Measurements from ENCODE around the gene TIGD2.

Gene TIGD2

DNA sequence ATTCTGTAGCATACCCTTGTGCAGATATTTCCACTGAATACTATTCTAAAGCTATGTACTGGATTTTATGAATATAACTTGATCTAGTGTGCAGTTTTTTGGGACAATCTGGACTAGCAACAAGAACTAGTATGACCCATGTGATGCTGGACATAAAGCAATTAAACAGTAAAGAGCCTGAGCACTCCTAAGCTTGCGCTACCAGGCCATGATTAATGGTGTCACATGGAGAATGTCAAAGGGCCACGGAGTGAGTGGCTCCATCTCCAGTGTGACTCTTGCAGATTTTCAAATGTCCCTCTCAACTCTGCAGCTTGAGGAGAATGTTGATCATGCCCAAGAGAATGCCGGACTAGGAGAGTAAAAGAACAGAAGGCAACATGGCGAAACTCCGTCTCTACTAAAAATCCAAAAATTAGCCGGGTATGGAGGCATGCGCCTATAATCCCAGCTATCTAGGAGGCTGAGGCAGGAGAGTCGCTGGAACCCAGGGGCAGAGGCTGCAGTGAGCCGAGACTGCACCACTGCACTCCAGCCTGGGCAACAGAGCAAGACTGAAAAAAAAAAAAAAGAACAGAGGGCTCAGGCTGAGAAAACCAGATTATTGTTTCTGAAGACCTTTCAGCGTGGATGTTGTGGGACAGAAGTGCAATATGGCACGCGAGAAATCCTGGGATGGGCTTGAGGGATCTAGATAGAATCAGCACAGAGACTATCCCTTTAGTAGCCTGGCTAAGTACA, 45.0 kb downstream of the TIGD2 start:
- no peak overlapping the region for H3K27ac ChIP-seq
- ChIA-PET CTCF (no interaction called here), POLR2A (ENCODE audit: low non-redundant PET) (no interaction called here)
- DNase-seq (ENCODE audit: low spot score) = no peak
- TF ChIP-seq, protein P1, sequence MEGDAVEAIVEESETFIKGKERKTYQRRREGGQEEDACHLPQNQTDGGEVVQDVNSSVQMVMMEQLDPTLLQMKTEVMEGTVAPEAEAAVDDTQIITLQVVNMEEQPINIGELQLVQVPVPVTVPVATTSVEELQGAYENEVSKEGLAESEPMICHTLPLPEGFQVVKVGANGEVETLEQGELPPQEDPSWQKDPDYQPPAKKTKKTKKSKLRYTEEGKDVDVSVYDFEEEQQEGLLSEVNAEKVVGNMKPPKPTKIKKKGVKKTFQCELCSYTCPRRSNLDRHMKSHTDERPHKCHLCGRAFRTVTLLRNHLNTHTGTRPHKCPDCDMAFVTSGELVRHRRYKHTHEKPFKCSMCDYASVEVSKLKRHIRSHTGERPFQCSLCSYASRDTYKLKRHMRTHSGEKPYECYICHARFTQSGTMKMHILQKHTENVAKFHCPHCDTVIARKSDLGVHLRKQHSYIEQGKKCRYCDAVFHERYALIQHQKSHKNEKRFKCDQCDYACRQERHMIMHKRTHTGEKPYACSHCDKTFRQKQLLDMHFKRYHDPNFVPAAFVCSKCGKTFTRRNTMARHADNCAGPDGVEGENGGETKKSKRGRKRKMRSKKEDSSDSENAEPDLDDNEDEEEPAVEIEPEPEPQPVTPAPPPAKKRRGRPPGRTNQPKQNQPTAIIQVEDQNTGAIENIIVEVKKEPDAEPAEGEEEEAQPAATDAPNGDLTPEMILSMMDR (conservative IDR thresholded peaks at IDR 0.05; ENCODE audit: low read depth) = no peak

DNA sequence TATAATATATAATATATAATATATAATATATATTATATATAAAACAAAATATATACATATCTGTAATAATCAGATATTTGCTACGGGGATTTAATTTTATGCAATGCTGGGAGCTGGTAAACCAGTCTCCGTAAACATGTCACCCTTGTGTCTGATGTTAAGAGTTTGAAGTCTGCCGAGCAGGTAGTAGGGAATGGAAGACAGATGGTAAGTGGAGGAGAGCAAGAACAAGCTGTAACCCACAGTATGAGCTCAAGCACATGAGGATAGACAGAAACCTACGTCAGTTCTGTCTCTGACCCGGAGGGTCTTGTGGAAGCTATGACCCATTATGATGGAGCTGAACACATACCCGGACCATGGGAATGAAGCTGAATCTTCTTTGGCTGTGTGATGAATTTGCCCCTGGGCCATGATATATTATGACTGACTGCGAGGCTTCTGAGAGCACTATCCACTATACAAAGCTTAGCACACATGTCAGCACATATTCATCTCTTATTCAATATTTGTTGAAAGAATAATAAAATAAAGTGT, 46.2 kb downstream of the TIGD2 start:
- DNase-seq (ENCODE audit: low spot score) = no peak
- CTCF ChIA-PET = no interaction called here
- POLR2A ChIA-PET (ENCODE audit: low non-redundant PET) = no interaction called here
- no peak overlapping the region for H3K27ac ChIP-seq
- TF ChIP-seq, protein P1 (conservative IDR thresholded peaks at IDR 0.05; ENCODE audit: low read depth) = no peak

DNA sequence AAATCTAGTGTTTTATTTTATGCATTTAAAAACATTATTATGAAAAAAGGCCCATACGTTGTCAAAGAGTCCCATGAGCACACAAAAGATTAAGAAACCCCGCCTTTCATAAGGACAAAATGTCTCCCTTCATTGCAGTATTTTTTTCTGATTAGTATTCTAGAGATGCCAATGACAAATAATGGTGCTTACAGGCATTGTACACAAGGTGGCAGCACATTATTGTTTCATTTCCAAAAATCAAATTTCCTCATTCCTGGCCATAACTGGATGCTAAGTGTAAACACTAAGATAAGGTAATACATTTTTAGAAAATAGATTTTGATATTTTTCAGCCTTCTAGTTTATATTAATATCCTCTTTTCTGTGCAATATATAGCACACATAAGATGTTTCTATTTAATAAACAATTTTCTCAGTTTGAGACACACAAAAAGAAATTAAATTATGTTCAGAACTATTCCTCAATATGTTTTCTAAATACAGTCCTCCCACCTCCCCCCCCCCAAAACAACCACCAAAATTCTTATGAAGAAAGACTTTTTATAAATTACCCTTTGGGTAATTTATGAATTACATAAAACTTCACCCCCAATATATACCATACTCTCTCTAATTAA, 47.7 kb downstream of the TIGD2 start:
- DNase-seq (ENCODE audit: low spot score) = peak; percentile 43
- ChIA-PET POLR2A (ENCODE audit: low non-redundant PET) (no interaction called here), CTCF (interaction anchor here (0.6 to 0.7 kb wide), 3 partner anchors 18 to 102 kb away, joined by 3 to 4 read pairs (median 4); no protein-coding TSS in a partner anchor)
- TF ChIP-seq, protein P1 (conservative IDR thresholded peaks at IDR 0.05; ENCODE audit: low read depth) = peak; percentile 84
- no peak overlapping the region for H3K27ac ChIP-seq

DNA sequence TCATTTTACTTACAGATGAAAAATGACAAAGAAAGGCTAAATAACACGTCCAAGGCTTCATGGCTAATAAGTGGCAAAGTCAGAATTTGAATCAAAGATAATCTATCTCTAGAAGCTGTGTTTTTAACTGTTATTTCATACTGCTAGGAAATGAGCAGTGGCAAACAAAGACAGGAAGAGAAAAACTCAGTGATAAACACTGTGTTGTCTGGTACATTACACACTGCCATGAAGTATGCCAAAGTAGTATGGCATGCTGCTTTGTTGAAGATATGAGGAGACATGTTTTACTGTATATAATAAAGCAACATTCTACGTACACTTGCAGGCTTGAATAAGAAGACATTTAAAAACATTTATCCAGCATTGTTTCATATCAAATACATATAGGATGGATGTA, 49.5 kb downstream of the TIGD2 start:
- no peak overlapping the region for H3K27ac ChIP-seq
- CTCF ChIA-PET = no interaction called here
- POLR2A ChIA-PET (ENCODE audit: low non-redundant PET) = no interaction called here
- no peak for DNase-seq (ENCODE audit: low spot score)
- TF ChIP-seq, protein P1 (conservative IDR thresholded peaks at IDR 0.05; ENCODE audit: low read depth) = no peak

DNA sequence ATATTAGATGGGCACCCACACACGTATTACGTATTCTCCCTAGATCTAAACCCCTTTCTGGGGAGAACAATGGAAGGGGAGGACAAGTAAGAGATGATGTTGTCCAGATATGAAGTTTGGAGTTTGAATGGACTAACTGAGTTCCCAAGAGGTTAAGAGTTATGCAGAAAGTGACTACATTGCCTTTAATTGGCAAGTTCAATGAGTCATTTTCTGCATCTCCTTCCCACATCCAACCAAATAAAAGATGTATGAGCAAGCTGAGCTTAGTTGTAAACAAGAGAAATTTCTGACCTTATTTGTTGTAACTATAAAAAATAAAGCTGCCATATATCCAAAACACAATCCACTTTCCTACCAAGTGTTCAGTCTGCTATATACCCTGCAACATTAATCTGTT, 50.5 kb downstream of the TIGD2 start:
- CTCF ChIA-PET = interaction anchor here (0.5 kb wide), 1 partner anchor 304 kb away, joined by 3 read pairs; no protein-coding TSS in a partner anchor
- no peak for DNase-seq (ENCODE audit: low spot score)
- no peak overlapping the region for H3K27ac ChIP-seq
- TF ChIP-seq, protein P1 (conservative IDR thresholded peaks at IDR 0.05; ENCODE audit: low read depth) = no peak
- POLR2A ChIA-PET (ENCODE audit: low non-redundant PET) = no interaction called here

DNA sequence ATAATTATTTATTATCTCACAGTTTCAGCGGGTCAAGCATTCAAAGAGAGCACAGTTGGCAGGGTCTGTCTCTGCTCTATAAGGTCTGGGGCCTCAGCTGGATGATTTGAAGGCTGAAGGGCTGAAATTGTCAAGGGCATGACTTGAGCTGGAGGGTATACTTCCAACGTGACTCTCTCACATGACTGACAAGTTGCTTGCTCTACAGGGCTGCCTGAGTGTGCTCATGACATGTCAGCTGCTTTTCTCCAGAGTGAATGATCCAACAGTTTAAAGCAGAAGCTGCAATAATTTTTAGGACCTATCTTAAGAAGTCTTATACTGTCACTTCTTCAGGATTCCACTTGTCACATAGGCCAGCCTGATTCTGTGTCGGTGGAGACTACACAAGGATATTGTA, 51.2 kb downstream of the TIGD2 start:
- TF ChIP-seq, protein P1 (conservative IDR thresholded peaks at IDR 0.05; ENCODE audit: low read depth) = no peak
- CTCF ChIA-PET = no interaction called here
- POLR2A ChIA-PET (ENCODE audit: low non-redundant PET) = no interaction called here
- H3K27ac ChIP-seq = no peak overlapping the region
- DNase-seq (ENCODE audit: low spot score) = no peak
